GM21528 (cell line): ENCODE results near the gene CREB5.

Experiments
- ATAC-seq: cut with Tn5 transposase; IDR thresholded peaks from one replicate; pipeline ENCODE4 v1.9.1; 2021; ENCODE audit warnings: mild to moderate bottlenecking, moderate library complexity; ENCODE audit not compliant: unreplicated experiment, low FRiP score

The CREB5 gene

GRCh38 chr7:28571405-28571804 is 159.1 kb downstream of the CREB5 start:
- no peak for ATAC-seq

GRCh38 chr7:28572321-28573058 is 160.2 kb downstream of the CREB5 start:
- ATAC-seq = no peak

GRCh38 chr7:28573059-28573553 is 160.8 kb downstream of the CREB5 start:
- no peak for ATAC-seq

- ATAC-seq = no peak
Observed at GRCh38 chr7:28573651-28574301, 161.5 kb downstream of the CREB5 start.

GRCh38 chr7:28575241-28575643 is 162.9 kb downstream of the CREB5 start:
- no peak for ATAC-seq

- ATAC-seq = no peak
Observed at GRCh38 chr7:28576656-28577055, 164.3 kb downstream of the CREB5 start.

- ATAC-seq = no peak
Observed at GRCh38 chr7:28579571-28579970, 167.3 kb downstream of the CREB5 start.

GRCh38 chr7:28580665-28581064 is 168.3 kb downstream of the CREB5 start:
- ATAC-seq = no peak

- no peak for ATAC-seq
Observed at GRCh38 chr7:28581351-28581750, 169.0 kb downstream of the CREB5 start.

GRCh38 chr7:28582226-28582625 is 169.9 kb downstream of the CREB5 start:
- no peak for ATAC-seq

- ATAC-seq = no peak
Observed at GRCh38 chr7:28584235-28584634, 171.9 kb downstream of the CREB5 start.

GRCh38 chr7:28586736-28587135 is 174.4 kb downstream of the CREB5 start:
- no peak for ATAC-seq

- ATAC-seq = no peak
Observed at GRCh38 chr7:28587211-28587610, 174.9 kb downstream of the CREB5 start.

- ATAC-seq = no peak
Observed at GRCh38 chr7:28588602-28589001, 176.3 kb downstream of the CREB5 start.

GRCh38 chr7:28591041-28591674 is 178.8 kb downstream of the CREB5 start:
- ATAC-seq = no peak

GRCh38 chr7:28591725-28592349 is 179.5 kb downstream of the CREB5 start:
- no peak for ATAC-seq

- ATAC-seq = no peak
Observed at GRCh38 chr7:28592861-28593260, 180.5 kb downstream of the CREB5 start.

GRCh38 chr7:28595076-28595475 is 182.8 kb downstream of the CREB5 start:
- ATAC-seq = no peak

- ATAC-seq = no peak
Observed at GRCh38 chr7:28595801-28596200, 183.5 kb downstream of the CREB5 start.

GRCh38 chr7:28596245-28596935 is 184.1 kb downstream of the CREB5 start:
- no peak for ATAC-seq
